SK-N-SH (cell line): Measurements from ENCODE around the gene ABHD6. TPM values are rescaled to one million over a fixed set of nuclear protein-coding genes. Genes with fewer than 3 reads are reported as not detected.

Source experiments
- CTCF ChIA-PET: fragments of 300-600, 350-600 bp; formaldehyde crosslinking; extraction: SDS; loops from one replicate; lab custom pipeline; 2021; lab: Yijun Ruan, JAX
- POLR2A ChIA-PET: fragments of 350-600 bp; sonication (Branson Sonifier 250); formaldehyde crosslinking; extraction: SDS; loops from one replicate; lab custom pipeline; 2020; ENCODE audit warnings: antibody characterized with exemption, inconsistent platforms; lab: Yijun Ruan, JAX
- DNase-seq: peaks from one replicate; pipeline ENCODE4 v3.0.0; 2012
- H2AFZ ChIP-seq: fragments of 200-600 bp; sonication (generic); 2 replicates; pipeline ENCODE4 v1.8.1; 2016; ENCODE audit warnings: antibody characterized with exemption, mild to moderate bottlenecking, low read depth
- H3F3A ChIP-seq: fragments of 200-600 bp; sonication (generic); replicated peaks from 2 replicates; pipeline ENCODE3; 2016; ENCODE audit warnings: antibody characterized with exemption, mild to moderate bottlenecking; ENCODE audit not compliant: insufficient read depth
- H3K27ac ChIP-seq, 2 experiments: fragments of 200-500 bp in 1 of 2; fragments of 200-600 bp in 1 of 2; sonication (Bioruptor generic) in 1 of 2; sonication (generic), shearing (Covaris generic) in 1 of 2; 2 replicates each; pipeline versions ENCODE4 v1.5.1 to v1.6.1; 2014 to 2016; ENCODE audit warnings: low read depth in 2 of 2, inconsistent platforms in 1 of 2, low read length in 1 of 2, mild to moderate bottlenecking in 1 of 2, mixed read lengths in 1 of 2
- H3K27me3 ChIP-seq: fragments of 200-600 bp; sonication (generic), shearing (Covaris generic); 2 replicates; pipeline ENCODE4 v1.6.1; 2016; ENCODE audit warnings: mixed run types; ENCODE audit not compliant: insufficient read depth
- H3K36me3 ChIP-seq, 2 experiments: fragments of 200-500 bp in 1 of 2; fragments of 200-600 bp in 1 of 2; sonication (Bioruptor generic) in 1 of 2; sonication (generic) in 1 of 2; replicated peaks in 1 of 2; 2 replicates each; pipeline versions ENCODE3 to v1.5.1; 2014 to 2016; ENCODE audit warnings: low read length in 1 of 2, mild to moderate bottlenecking in 1 of 2; ENCODE audit not compliant: insufficient read depth in 2 of 2, control insufficient read depth in 1 of 2
- H3K4me1 ChIP-seq, 2 experiments: fragments of 200-500 bp in 1 of 2; fragments of 200-600 bp in 1 of 2; sonication (Bioruptor generic) in 1 of 2; sonication (generic), shearing (Covaris generic) in 1 of 2; 2 replicates each; pipeline versions ENCODE4 v1.5.1 to v1.6.1; 2014 to 2016; ENCODE audit warnings: low read depth in 1 of 2, low read length in 1 of 2, mixed run types in 1 of 2; ENCODE audit not compliant: insufficient read depth in 2 of 2, control insufficient read depth in 1 of 2
- H3K4me2 ChIP-seq: fragments of 200-600 bp; sonication (generic), shearing (Covaris generic); 2 replicates; pipeline ENCODE4 v1.6.1; 2017; ENCODE audit warnings: mixed run types
- H3K4me3 ChIP-seq, 2 experiments: fragments of 200-500 bp in 1 of 2; fragments of 200-600 bp in 1 of 2; sonication (Bioruptor generic) in 1 of 2; sonication (generic), shearing (Covaris generic) in 1 of 2; 2 replicates each; pipeline versions ENCODE4 v1.5.1 to v1.8.1; 2014 to 2016; ENCODE audit warnings: low read depth in 2 of 2, inconsistent platforms in 1 of 2, low read length in 1 of 2, mild to moderate bottlenecking in 1 of 2, mixed read lengths in 1 of 2, moderate library complexity in 1 of 2
- H3K79me2 ChIP-seq: fragments of 200-600 bp; sonication (generic); 2 replicates; pipeline ENCODE4 v1.8.1; 2017; ENCODE audit warnings: mild to moderate bottlenecking; ENCODE audit not compliant: insufficient read depth
- H3K9ac ChIP-seq: fragments of 200-600 bp; sonication (generic); 2 replicates; pipeline ENCODE4 v1.6.1; 2017; ENCODE audit warnings: mixed run types
- H3K9me2 ChIP-seq: fragments of 200-600 bp; sonication (generic); 2 replicates; pipeline ENCODE4 v1.6.1; 2017; ENCODE audit warnings: mixed run types
- H3K9me3 ChIP-seq: fragments of 200-600 bp; sonication (generic); 2 replicates; pipeline ENCODE4 v1.6.1; 2017; ENCODE audit warnings: mixed run types, mild to moderate bottlenecking, moderate library complexity
- H4K20me1 ChIP-seq: fragments of 200-600 bp; sonication (generic); 2 replicates; pipeline ENCODE4 v1.6.1; 2017; ENCODE audit warnings: mild to moderate bottlenecking, mixed run types; ENCODE audit not compliant: insufficient read depth
- CHD2 ChIP-seq: fragments of 150-350 bp; IDR thresholded peaks from 2 replicates; pipeline ENCODE4 v1.6.1; 2018; ENCODE audit warnings: low read length; ENCODE audit not compliant: partially characterized antibody
- ELF1 ChIP-seq: IDR thresholded peaks from 2 replicates; pipeline ENCODE4 v1.4.0; 2012
- EP300 ChIP-seq, 2 experiments: IDR thresholded peaks; 2 replicates each; pipeline versions ENCODE4 v1.4.0 to v1.6.1; 2012; ENCODE audit warnings: borderline replicate concordance in 1 of 2, low read depth in 1 of 2, low read length in 1 of 2
- EZH2phosphoT487 ChIP-seq: fragments of 200-600 bp; sonication (generic); IDR thresholded peaks from 2 replicates; pipeline ENCODE4 v1.6.1; 2017; ENCODE audit warnings: low read depth, mixed run types, mild to moderate bottlenecking, antibody characterized with exemption, moderate library complexity, borderline replicate concordance
- FOSL2 ChIP-seq: IDR thresholded peaks from 2 replicates; pipeline ENCODE4 v1.4.0; 2012; ENCODE audit warnings: low read depth, mild to moderate bottlenecking, moderate library complexity, borderline replicate concordance
- FOXJ3 ChIP-seq: sonication (generic); formaldehyde crosslinking; IDR thresholded peaks from 2 replicates; pipeline ENCODE4 v1.5.1; 2020; ENCODE audit warnings: mild to moderate bottlenecking, missing genetic modification reagents
- FOXM1 ChIP-seq: IDR thresholded peaks from 2 replicates; pipeline ENCODE4 v1.4.0; 2012; ENCODE audit warnings: low read depth, mild to moderate bottlenecking
- GABPA ChIP-seq: IDR thresholded peaks from 2 replicates; pipeline ENCODE4 v1.4.0; 2012; ENCODE audit warnings: low read depth, mild to moderate bottlenecking
- GATA2 ChIP-seq: sonication (generic); formaldehyde crosslinking; IDR thresholded peaks from 2 replicates; pipeline ENCODE4 v1.5.0; 2020; ENCODE audit warnings: mild to moderate bottlenecking, missing genetic modification reagents
- JUND ChIP-seq: IDR thresholded peaks from 2 replicates; pipeline ENCODE4 v1.4.0; 2012
- MEF2A ChIP-seq: IDR thresholded peaks from 2 replicates; pipeline ENCODE4 v1.4.0; 2012; ENCODE audit warnings: low read depth, borderline replicate concordance
- NFIC ChIP-seq: IDR thresholded peaks from 2 replicates; pipeline ENCODE4 v1.4.0; 2012; ENCODE audit warnings: borderline replicate concordance
- NRF1 ChIP-seq: IDR thresholded peaks from 2 replicates; pipeline ENCODE4 v1.6.1; 2012; ENCODE audit warnings: low read depth, mild to moderate bottlenecking, low read length
- RAD21 ChIP-seq: IDR thresholded peaks from 2 replicates; pipeline ENCODE4 v1.6.1; 2012; ENCODE audit warnings: mild to moderate bottlenecking, low read length
- RCOR1 ChIP-seq: fragments of 150-350 bp; IDR thresholded peaks from 2 replicates; pipeline ENCODE4 v1.6.1; 2017; ENCODE audit warnings: antibody characterized with exemption, low read length
- RFX5 ChIP-seq: IDR thresholded peaks from 2 replicates; pipeline ENCODE4 v1.6.1; 2012; ENCODE audit warnings: mild to moderate bottlenecking, improper control_type of control experiment, low read length
- RXRA ChIP-seq: IDR thresholded peaks from 2 replicates; pipeline ENCODE4 v1.4.0; 2012; ENCODE audit warnings: low read depth, mild to moderate bottlenecking, borderline replicate concordance
- SIN3A ChIP-seq: IDR thresholded peaks from 2 replicates; pipeline ENCODE4 v1.6.1; 2012; ENCODE audit warnings: low read depth, mild to moderate bottlenecking, low read length, moderate library complexity, borderline replicate concordance
- SMC3 ChIP-seq: IDR thresholded peaks from 2 replicates; pipeline ENCODE4 v1.6.1; 2012; ENCODE audit warnings: low read depth, low read length, improper control_type of control experiment
- TAF1 ChIP-seq: IDR thresholded peaks from 2 replicates; pipeline ENCODE4 v1.6.1; 2012; ENCODE audit warnings: low read depth, mild to moderate bottlenecking, low read length, moderate library complexity, borderline replicate concordance
- TCF12 ChIP-seq: IDR thresholded peaks from 2 replicates; pipeline ENCODE4 v1.4.0; 2012
- TEAD4 ChIP-seq: IDR thresholded peaks from 2 replicates; pipeline ENCODE4 v1.4.0; 2012; ENCODE audit warnings: mild to moderate bottlenecking, borderline replicate concordance; ENCODE audit not compliant: insufficient read depth
- YY1 ChIP-seq: IDR thresholded peaks from 2 replicates; pipeline ENCODE4 v1.4.0; 2012; ENCODE audit warnings: low read depth, mild to moderate bottlenecking
- WGBS: methylation state at CpG from one replicate; pipeline ENCODE4 v1.1.6; 2017; ENCODE audit warnings: low lambda C conversion rate; 5-methylcytosine and 5-hydroxymethylcytosine counted together
- polyA plus RNA-seq, 3 experiments: library from polyadenylated mRNA; depleted of rRNA; stranded (reverse); fragments of >200 nt; gene quantifications; 2 replicates each; pipeline ENCODE4 v1.2.3, GENCODE V29; 2012
- TF ChIP-seq, protein P1 (sequence below): IDR thresholded peaks from 2 replicates; pipeline ENCODE4 v1.4.0; 2012; ENCODE audit warnings: low read depth
- TF ChIP-seq, protein P2 (sequence below): fragments of 200-600 bp; sonication (generic); IDR thresholded peaks from 2 replicates; pipeline ENCODE4 v1.6.1; 2017; ENCODE audit warnings: antibody characterized with exemption, mild to moderate bottlenecking, moderate library complexity
- TF ChIP-seq, protein P3 (sequence below): IDR thresholded peaks from 2 replicates; pipeline ENCODE4 v1.4.0; 2012; ENCODE audit warnings: low read depth, borderline replicate concordance
- TF ChIP-seq, protein P4 (sequence below): IDR thresholded peaks from 2 replicates; pipeline ENCODE4; 2012
- TF ChIP-seq, protein P5 (sequence below): IDR thresholded peaks from 2 replicates; pipeline ENCODE4 v1.6.1; 2012; ENCODE audit warnings: mild to moderate bottlenecking, low read depth, low read length, moderate library complexity

The ABHD6 gene
- polyA plus RNA-seq, 1 of the 3 experiments (the other 2 are of a cell fraction), result 10.7 TPM

DNA sequence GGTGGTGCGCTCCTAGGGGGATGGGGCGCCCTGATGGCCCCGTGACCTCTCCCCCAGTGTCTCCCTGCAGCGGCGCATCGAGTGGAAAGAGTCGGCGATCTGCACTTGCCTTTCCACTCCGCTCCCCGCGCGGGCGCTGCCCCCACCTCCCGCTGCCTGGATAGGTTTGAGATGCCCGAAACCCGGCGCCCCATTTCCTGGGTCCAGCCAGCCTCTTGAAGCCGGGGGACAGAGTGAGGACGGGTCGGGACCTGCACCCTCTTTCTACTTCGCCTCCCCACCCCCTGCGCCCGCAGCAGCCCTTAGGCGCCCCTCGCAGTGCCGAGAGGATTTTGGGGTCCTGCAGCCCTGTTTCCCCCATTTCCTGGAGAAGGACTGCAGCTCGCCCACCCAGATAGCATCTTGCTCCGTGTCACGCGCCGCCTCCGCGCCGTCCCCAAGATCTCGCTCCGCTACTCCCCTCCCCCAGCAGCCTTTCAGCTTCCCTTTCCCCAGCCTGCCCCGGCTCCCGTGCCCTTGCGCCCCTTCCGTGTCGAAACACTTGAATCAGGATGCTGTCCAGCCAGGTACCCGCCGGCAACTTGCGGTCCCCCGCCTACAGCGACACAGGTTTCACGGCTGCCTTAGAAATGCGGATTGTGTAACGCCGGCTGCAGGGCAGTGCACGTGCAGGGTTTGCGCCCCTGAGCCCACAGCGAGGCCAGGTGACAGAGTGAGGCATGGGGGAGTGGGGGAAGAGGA lies 519 bp downstream of the ABHD6 start:
- ChIA-PET POLR2A (no interaction called here), CTCF (interaction anchor here (0.6 to 2.8 kb wide), 11 partner anchors 12 to 257 kb away, joined by 3 to 17 read pairs (median 3); partner anchors contain the start of genes HTD2 and RPP14)
- no peaks in the 10 kb centered on the region for H3K36me3 ChIP-seq
- H2AFZ ChIP-seq, result peak overlapping the region; percentile 97
- H3F3A ChIP-seq, result no peaks in the 10 kb centered on the region
- H3K9me3 ChIP-seq, result no peaks in the 10 kb centered on the region
- peak overlapping the region; percentile 79 to 86 for H3K4me3 ChIP-seq
- H3K27ac ChIP-seq, result peak overlapping the region; percentile 50 to 65; a peak in 2 of 4 replicates
- peak overlapping the region; percentile 61 for H3K9ac ChIP-seq
- 0 out of 2 replicates have a peak, but pooled peaks cover under 1% of the 10 kb centered on the region for H4K20me1 ChIP-seq
- DNase-seq, result peak; percentile 64
- no peaks in the 10 kb centered on the region for H3K9me2 ChIP-seq
- peaks cover 0 to 13% of the 10 kb centered on the region in 2 experiments; a peak in 1 of 4 replicates for H3K4me1 ChIP-seq
- H3K4me2 ChIP-seq, result peak overlapping the region; percentile 98
- no peaks in the 10 kb centered on the region for H3K27me3 ChIP-seq
- H3K79me2 ChIP-seq, result peaks cover 20% of the 10 kb centered on the region; the same call in 1 of the 2 replicates
- 4% methylated on average over 43 of the region's 53 CpGs for WGBS
- no peak for TF ChIP-seq GABPA
- TF ChIP-seq, protein P1, sequence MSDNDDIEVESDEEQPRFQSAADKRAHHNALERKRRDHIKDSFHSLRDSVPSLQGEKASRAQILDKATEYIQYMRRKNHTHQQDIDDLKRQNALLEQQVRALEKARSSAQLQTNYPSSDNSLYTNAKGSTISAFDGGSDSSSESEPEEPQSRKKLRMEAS, result 0 out of 2 replicates have a peak, but pooled peaks have one; percentile 46
- TF ChIP-seq, protein P2, sequence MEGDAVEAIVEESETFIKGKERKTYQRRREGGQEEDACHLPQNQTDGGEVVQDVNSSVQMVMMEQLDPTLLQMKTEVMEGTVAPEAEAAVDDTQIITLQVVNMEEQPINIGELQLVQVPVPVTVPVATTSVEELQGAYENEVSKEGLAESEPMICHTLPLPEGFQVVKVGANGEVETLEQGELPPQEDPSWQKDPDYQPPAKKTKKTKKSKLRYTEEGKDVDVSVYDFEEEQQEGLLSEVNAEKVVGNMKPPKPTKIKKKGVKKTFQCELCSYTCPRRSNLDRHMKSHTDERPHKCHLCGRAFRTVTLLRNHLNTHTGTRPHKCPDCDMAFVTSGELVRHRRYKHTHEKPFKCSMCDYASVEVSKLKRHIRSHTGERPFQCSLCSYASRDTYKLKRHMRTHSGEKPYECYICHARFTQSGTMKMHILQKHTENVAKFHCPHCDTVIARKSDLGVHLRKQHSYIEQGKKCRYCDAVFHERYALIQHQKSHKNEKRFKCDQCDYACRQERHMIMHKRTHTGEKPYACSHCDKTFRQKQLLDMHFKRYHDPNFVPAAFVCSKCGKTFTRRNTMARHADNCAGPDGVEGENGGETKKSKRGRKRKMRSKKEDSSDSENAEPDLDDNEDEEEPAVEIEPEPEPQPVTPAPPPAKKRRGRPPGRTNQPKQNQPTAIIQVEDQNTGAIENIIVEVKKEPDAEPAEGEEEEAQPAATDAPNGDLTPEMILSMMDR, result no peak
- no peak for TF ChIP-seq FOSL2
- no peak for TF ChIP-seq NFIC
- TF ChIP-seq RCOR1, result no peak
- TF ChIP-seq EP300 (IDR thresholded peaks at IDR 0.05; ENCODE audit: borderline replicate concordance in 1 of 2, low read depth in 1 of 2, low read length in 1 of 2), result no peak
- no peak for TF ChIP-seq SIN3A
- TF ChIP-seq FOXM1, result no peak
- TF ChIP-seq, protein P3, sequence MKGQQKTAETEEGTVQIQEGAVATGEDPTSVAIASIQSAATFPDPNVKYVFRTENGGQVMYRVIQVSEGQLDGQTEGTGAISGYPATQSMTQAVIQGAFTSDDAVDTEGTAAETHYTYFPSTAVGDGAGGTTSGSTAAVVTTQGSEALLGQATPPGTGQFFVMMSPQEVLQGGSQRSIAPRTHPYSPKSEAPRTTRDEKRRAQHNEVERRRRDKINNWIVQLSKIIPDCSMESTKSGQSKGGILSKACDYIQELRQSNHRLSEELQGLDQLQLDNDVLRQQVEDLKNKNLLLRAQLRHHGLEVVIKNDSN, result 0 out of 2 replicates have a peak, but pooled peaks have one; percentile 27
- no peak for TF ChIP-seq TAF1
- TF ChIP-seq JUND, result no peak
- TF ChIP-seq SMC3, result no peak
- TF ChIP-seq RFX5, result no peak
- TF ChIP-seq MEF2A, result no peak
- TF ChIP-seq ELF1, result no peak
- no peak for TF ChIP-seq CHD2
- TF ChIP-seq RXRA, result no peak
- TF ChIP-seq YY1, result no peak
- TF ChIP-seq TCF12, result no peak
- peak; percentile 73 for TF ChIP-seq GATA2
- no peak for TF ChIP-seq TEAD4
- TF ChIP-seq RAD21, result no peak
- TF ChIP-seq, protein P4, sequence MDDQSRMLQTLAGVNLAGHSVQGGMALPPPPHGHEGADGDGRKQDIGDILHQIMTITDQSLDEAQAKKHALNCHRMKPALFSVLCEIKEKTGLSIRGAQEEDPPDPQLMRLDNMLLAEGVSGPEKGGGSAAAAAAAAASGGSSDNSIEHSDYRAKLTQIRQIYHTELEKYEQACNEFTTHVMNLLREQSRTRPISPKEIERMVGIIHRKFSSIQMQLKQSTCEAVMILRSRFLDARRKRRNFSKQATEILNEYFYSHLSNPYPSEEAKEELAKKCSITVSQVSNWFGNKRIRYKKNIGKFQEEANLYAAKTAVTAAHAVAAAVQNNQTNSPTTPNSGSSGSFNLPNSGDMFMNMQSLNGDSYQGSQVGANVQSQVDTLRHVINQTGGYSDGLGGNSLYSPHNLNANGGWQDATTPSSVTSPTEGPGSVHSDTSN, result no peak
- TF ChIP-seq, protein P5, sequence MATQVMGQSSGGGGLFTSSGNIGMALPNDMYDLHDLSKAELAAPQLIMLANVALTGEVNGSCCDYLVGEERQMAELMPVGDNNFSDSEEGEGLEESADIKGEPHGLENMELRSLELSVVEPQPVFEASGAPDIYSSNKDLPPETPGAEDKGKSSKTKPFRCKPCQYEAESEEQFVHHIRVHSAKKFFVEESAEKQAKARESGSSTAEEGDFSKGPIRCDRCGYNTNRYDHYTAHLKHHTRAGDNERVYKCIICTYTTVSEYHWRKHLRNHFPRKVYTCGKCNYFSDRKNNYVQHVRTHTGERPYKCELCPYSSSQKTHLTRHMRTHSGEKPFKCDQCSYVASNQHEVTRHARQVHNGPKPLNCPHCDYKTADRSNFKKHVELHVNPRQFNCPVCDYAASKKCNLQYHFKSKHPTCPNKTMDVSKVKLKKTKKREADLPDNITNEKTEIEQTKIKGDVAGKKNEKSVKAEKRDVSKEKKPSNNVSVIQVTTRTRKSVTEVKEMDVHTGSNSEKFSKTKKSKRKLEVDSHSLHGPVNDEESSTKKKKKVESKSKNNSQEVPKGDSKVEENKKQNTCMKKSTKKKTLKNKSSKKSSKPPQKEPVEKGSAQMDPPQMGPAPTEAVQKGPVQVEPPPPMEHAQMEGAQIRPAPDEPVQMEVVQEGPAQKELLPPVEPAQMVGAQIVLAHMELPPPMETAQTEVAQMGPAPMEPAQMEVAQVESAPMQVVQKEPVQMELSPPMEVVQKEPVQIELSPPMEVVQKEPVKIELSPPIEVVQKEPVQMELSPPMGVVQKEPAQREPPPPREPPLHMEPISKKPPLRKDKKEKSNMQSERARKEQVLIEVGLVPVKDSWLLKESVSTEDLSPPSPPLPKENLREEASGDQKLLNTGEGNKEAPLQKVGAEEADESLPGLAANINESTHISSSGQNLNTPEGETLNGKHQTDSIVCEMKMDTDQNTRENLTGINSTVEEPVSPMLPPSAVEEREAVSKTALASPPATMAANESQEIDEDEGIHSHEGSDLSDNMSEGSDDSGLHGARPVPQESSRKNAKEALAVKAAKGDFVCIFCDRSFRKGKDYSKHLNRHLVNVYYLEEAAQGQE, result peak; percentile 34; the same call in 1 of the 2 replicates
- TF ChIP-seq NRF1, result no peak
- TF ChIP-seq FOXJ3 (CRISPR knock-in tag), result no peak
- no peak for TF ChIP-seq EZH2phosphoT487
